HPDE6-E6E7 (cell line): ENCODE data around the gene OCEL1.
"Not testable (repeated sequence)": the region's sequence is repeated elsewhere in the genome, so short reads cannot be mapped to it uniquely, and the experiment has no call there.

Source experiments
- DNase-seq: peaks from one replicate; pipeline ENCODE4 v3.0.0; 2011; ENCODE audit warnings: missing footprints; ENCODE audit errors: extremely low spot score

The OCEL1 gene

GRCh38 chr19:17260842-17261325, 34.9 kb downstream of the OCEL1 start:
- peak; percentile 89 for DNase-seq

- DNase-seq, result no peak
Measured at GRCh38 chr19:17262557-17262956, 36.5 kb downstream of the OCEL1 start.

- no peak for DNase-seq
Measured at GRCh38 chr19:17263712-17264640, 38.0 kb downstream of the OCEL1 start.

GRCh38 chr19:17264641-17264979, 38.6 kb downstream of the OCEL1 start, which contains the start of gene USHBP1:
TSS of gene USHBP1 (minus strand) at chr19:17264745. CDS start at chr19:17264299, 446 bp downstream.
- no peak for DNase-seq

GRCh38 chr19:17266026-17266425, 40.0 kb downstream of the OCEL1 start:
- DNase-seq, result no peak

GRCh38 chr19:17266589-17266974, 40.6 kb downstream of the OCEL1 start:
- no peak for DNase-seq

- peak; percentile 99 for DNase-seq
Measured at GRCh38 chr19:17266975-17267788, 41.2 kb downstream of the OCEL1 start, which contains the start of gene BABAM1. TSS of gene BABAM1 (plus strand) at chr19:17267443. CDS start at chr19:17268807, 1,364 bp downstream.

GRCh38 chr19:17268754-17269153, 42.7 kb downstream of the OCEL1 start:
- DNase-seq, result no peak

- DNase-seq, result not testable (repeated sequence)
Measured at GRCh38 chr19:17274892-17275291, 48.9 kb downstream of the OCEL1 start.

- no peak for DNase-seq
Measured at GRCh38 chr19:17275441-17276175, 49.6 kb downstream of the OCEL1 start.
